Loucy (cell line): Measurements from ENCODE around the gene ST6GAL2.

Experiments
- H2AFZ ChIP-seq: fragments of 200-600 bp; sonication (generic); 2 replicates; pipeline ENCODE4 v1.6.0; 2016; ENCODE audit warnings: antibody characterized with exemption, mild to moderate bottlenecking, low read length, moderate library complexity
- H3F3A ChIP-seq: fragments of 200-600 bp; 2 replicates; pipeline ENCODE4 v1.6.0; 2016; ENCODE audit warnings: antibody characterized with exemption, low read depth, mild to moderate bottlenecking
- H3K27me3 ChIP-seq: fragments of 200-600 bp; sonication (generic); 2 replicates; pipeline ENCODE4 v1.6.1; 2014; ENCODE audit warnings: low read length, mild to moderate bottlenecking; ENCODE audit not compliant: insufficient read depth, poor library complexity, severe bottlenecking
- H3K36me3 ChIP-seq: fragments of 200-600 bp; sonication (generic); 2 replicates; pipeline ENCODE4 v1.6.1; 2016; ENCODE audit warnings: low read length; ENCODE audit not compliant: insufficient read depth
- H3K4me1 ChIP-seq: fragments of 200-600 bp; sonication (generic); 2 replicates; pipeline ENCODE4 v1.5.1; 2014; ENCODE audit warnings: low read length, mild to moderate bottlenecking; ENCODE audit not compliant: insufficient read depth, poor library complexity, severe bottlenecking
- H3K4me2 ChIP-seq: fragments of 200-600 bp; sonication (generic); 2 replicates; pipeline ENCODE4 v1.6.0; 2014; ENCODE audit warnings: antibody characterized with exemption, low read length, low read depth, mild to moderate bottlenecking; ENCODE audit not compliant: poor library complexity, severe bottlenecking
- H3K4me3 ChIP-seq: fragments of 200-600 bp; sonication (generic); 2 replicates; pipeline ENCODE4 v1.5.1; 2014; ENCODE audit warnings: low read length, mild to moderate bottlenecking, mixed read lengths; ENCODE audit not compliant: poor library complexity, severe bottlenecking
- H3K79me2 ChIP-seq: fragments of 200-600 bp; sonication (generic); 2 replicates; pipeline ENCODE4 v1.6.1; 2014; ENCODE audit warnings: low read length; ENCODE audit not compliant: insufficient read depth
- H3K9ac ChIP-seq: fragments of 200-600 bp; sonication (generic); 2 replicates; pipeline ENCODE4 v1.6.0; 2014; ENCODE audit warnings: mild to moderate bottlenecking, low read depth, low read length, moderate library complexity; ENCODE audit not compliant: poor library complexity, severe bottlenecking
- H3K9me2 ChIP-seq: fragments of 200-600 bp; sonication (generic); replicated peaks from 2 replicates; pipeline ENCODE4 v1.6.1; 2016; ENCODE audit warnings: low read depth, low read length, mixed read lengths
- H3K9me3 ChIP-seq: fragments of 200-600 bp; sonication (generic); 2 replicates; pipeline ENCODE4 v1.6.1; 2014; ENCODE audit warnings: mild to moderate bottlenecking, antibody characterized with exemption, low read length, low read depth; ENCODE audit not compliant: insufficient read depth
- H4K20me1 ChIP-seq: fragments of 200-600 bp; sonication (generic); 2 replicates; pipeline ENCODE4 v1.6.0; 2014; ENCODE audit warnings: antibody characterized with exemption, low read length, mild to moderate bottlenecking; ENCODE audit not compliant: insufficient read depth, poor library complexity, severe bottlenecking
- EZH2phosphoT487 ChIP-seq: fragments of 200-600 bp; IDR thresholded peaks from 2 replicates; pipeline ENCODE4 v1.6.1; 2018; ENCODE audit warnings: antibody characterized with exemption, mild to moderate bottlenecking, moderate library complexity, borderline replicate concordance
- TF ChIP-seq, protein P1 (sequence below): fragments of 200-600 bp; sonication (generic); conservative IDR thresholded peaks from 2 replicates; pipeline ENCODE4 v1.5.1; 2014; ENCODE audit warnings: mild to moderate bottlenecking, antibody characterized with exemption, low read length

Gene ST6GAL2

DNA sequence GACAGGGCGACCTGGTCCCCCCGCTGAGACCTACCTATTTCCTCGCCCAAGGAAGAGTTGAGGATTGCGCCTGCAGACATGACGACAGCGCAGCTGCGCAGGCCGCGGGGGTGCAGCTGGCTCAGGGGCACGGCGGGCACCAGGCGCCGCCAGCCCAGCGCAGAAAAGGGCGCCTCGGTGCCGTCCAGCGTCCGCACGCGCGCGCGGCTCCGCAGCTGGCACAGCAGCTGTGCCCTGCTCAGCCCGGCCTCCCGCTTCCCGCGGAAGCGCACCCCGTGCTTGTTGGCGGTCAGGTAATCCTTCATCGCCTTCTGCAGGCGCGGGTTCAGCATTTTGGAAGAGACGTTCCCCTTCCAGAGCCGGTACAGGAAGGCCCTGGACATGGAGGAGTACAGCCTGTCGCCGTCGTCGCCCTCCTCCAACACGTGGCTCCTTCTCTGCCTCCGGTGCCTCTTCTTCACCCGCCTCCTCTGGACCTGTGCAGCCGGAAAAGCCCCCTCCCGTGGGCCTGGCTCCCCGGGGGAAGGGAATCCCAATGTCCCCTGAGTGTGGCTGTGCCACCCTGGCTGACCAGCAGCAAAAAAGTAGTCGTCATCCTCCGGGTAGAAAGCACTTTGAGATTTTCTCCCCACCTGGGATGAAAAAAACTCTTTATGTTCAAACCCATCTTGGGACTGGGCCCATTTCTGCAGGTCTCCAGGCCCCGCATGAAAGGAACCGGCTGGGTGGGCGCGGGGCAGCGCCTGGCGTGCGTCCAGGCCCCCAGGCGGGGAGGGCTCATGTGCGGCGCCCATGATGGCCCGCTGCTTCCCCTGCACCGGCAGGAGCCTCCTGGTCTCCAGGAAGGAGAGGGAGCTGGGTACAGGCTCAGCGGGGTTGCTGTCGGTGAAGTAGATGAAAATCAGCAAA is 42.7 kb downstream of the ST6GAL2 start:
- Histone ChIP-seq H3F3A (no peaks in the 10 kb centered on the region), H3K27me3 (no peaks in the 10 kb centered on the region), H2AFZ (no peak overlapping the region), H3K4me2 (no peak overlapping the region), H3K9me3 (no peaks in the 10 kb centered on the region), H3K4me3 (no peak overlapping the region), H3K4me1 (peaks cover 18% of the 10 kb centered on the region), H3K9ac (no peak overlapping the region), H4K20me1 (no peaks in the 10 kb centered on the region), H3K9me2 (no peaks in the 10 kb centered on the region), H3K36me3 (no peaks in the 10 kb centered on the region), H3K79me2 (no peaks in the 10 kb centered on the region)
- TF ChIP-seq, protein P1, sequence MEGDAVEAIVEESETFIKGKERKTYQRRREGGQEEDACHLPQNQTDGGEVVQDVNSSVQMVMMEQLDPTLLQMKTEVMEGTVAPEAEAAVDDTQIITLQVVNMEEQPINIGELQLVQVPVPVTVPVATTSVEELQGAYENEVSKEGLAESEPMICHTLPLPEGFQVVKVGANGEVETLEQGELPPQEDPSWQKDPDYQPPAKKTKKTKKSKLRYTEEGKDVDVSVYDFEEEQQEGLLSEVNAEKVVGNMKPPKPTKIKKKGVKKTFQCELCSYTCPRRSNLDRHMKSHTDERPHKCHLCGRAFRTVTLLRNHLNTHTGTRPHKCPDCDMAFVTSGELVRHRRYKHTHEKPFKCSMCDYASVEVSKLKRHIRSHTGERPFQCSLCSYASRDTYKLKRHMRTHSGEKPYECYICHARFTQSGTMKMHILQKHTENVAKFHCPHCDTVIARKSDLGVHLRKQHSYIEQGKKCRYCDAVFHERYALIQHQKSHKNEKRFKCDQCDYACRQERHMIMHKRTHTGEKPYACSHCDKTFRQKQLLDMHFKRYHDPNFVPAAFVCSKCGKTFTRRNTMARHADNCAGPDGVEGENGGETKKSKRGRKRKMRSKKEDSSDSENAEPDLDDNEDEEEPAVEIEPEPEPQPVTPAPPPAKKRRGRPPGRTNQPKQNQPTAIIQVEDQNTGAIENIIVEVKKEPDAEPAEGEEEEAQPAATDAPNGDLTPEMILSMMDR = no peak
- no peak for TF ChIP-seq EZH2phosphoT487

DNA sequence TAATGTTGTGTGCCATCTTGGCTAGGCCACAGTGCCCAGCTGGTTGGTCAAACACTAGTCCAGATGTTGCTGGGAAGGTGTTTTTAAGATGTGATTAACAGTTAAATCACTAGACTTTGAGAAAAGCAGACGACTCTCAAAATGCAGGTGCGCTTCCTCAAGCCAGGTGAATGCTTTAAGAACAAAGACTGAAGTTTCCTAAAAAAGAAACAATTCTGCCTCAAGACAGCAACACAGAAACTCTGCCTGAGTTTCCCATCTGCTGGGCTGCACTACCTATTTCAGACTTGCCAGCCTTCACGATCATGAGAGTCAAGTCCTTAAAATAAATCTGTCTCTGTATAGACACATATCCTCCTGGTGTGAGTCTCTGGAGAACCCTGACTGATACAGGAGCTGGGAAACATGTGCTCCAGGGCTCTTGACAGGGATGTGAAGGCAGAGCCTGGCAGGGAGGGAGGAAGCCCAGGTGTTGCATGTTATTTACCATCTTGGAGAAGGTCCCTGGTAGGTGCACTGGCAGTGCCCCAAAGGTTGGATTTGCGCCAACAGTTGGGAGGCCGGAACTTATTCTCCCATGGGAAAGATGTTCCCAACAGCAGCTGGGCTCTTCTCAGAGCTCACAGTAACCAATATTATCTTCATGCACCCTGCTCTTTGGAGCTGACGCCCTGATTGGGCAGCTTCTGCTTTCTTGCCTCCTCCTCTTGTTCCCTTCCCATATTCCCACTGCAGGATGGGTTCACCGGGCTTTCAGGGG is 43.9 kb downstream of the ST6GAL2 start:
- no peaks in the 10 kb centered on the region for H3K79me2 ChIP-seq
- H3K36me3 ChIP-seq = no peaks in the 10 kb centered on the region
- TF ChIP-seq EZH2phosphoT487 = no peak
- TF ChIP-seq, protein P1 = no peak
- H3K4me2 ChIP-seq = no peak overlapping the region
- H3K4me3 ChIP-seq = no peak overlapping the region
- no peaks in the 10 kb centered on the region for H3K9me3 ChIP-seq
- peaks cover 18% of the 10 kb centered on the region for H3K4me1 ChIP-seq
- no peaks in the 10 kb centered on the region for H3F3A ChIP-seq
- no peak overlapping the region for H2AFZ ChIP-seq
- H3K9me2 ChIP-seq = no peaks in the 10 kb centered on the region
- no peaks in the 10 kb centered on the region for H3K27me3 ChIP-seq
- no peaks in the 10 kb centered on the region for H4K20me1 ChIP-seq
- no peak overlapping the region for H3K9ac ChIP-seq

DNA sequence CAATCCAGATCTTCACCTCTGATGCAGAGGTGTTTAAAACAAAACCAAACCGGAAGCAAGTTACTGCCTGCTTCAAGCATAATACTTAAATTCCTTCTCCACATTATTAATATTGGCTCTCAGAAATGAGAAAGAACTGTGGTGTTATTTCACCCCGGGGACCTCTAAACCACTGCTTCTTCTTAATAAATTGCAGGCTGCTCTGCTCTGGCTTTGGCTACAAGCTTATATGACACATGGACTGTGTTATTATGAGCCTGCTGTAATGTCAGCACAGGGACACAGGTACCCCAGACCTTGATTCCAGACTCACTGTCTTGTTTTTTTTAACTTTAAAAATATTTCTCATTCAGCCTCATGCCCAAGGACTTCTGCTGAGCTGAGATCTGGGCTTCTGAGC is 45.1 kb downstream of the ST6GAL2 start:
- Histone ChIP-seq H3K4me3 (peak overlapping the region; percentile 28), H3K4me1 (peaks cover 18% of the 10 kb centered on the region), H3K79me2 (no peaks in the 10 kb centered on the region), H3F3A (no peaks in the 10 kb centered on the region), H3K9me3 (no peaks in the 10 kb centered on the region), H3K27me3 (no peaks in the 10 kb centered on the region), H2AFZ (0 out of 2 replicates have a peak overlapping the region, but pooled peaks have one; percentile 3), H4K20me1 (no peaks in the 10 kb centered on the region), H3K9ac (no peak overlapping the region), H3K36me3 (no peaks in the 10 kb centered on the region), H3K9me2 (no peaks in the 10 kb centered on the region), H3K4me2 (peak overlapping the region; percentile 55)
- TF ChIP-seq EZH2phosphoT487 = no peak
- TF ChIP-seq, protein P1 = no peak
